PC-3 (cell line): ENCODE measurements around the gene BHLHA15. TPM values are rescaled to one million over a fixed set of nuclear protein-coding genes. Genes with fewer than 3 reads are reported as not detected.

ENCODE experiments used
- ATAC-seq: fragments of 200-7000 bp; cut with Tn5 transposase; 2 replicates; pipeline ENCODE4 v1.9.1; 2020; ENCODE audit warnings: mild to moderate bottlenecking, moderate library complexity
- Bru-seq: library from RNA; stranded (reverse); fragments of 400-500 nt; gene quantifications from one replicate; lab custom pipeline; 2021; lab: Mats Ljungman, UMichigan
- BruChase-seq, 2 experiments: library from RNA; stranded (reverse); fragments of 400-500 nt; gene quantifications; one replicate each; lab custom pipeline; 2021; lab: Mats Ljungman, UMichigan
- BruUV-seq: library from RNA; stranded (reverse); fragments of 400-500 nt; replicated peaks from 2 replicates; lab custom pipeline; 2021; lab: Mats Ljungman, UMichigan
- CTCF ChIA-PET: fragments of 300-600 bp; sonication (Branson Sonifier 250); formaldehyde crosslinking; loops from one replicate; lab custom pipeline; 2022; ENCODE audit warnings: antibody characterized with exemption; lab: Charles Lee
- POLR2A ChIA-PET: fragments of 300-600 bp; sonication (Branson Sonifier 250); formaldehyde crosslinking; loops from one replicate; lab custom pipeline; 2022; ENCODE audit warnings: antibody characterized with exemption; ENCODE audit not compliant: unreplicated experiment; lab: Charles Lee
- DNase-seq: peaks from one replicate; pipeline ENCODE4 v3.0.0-alpha.2; 2015
- H2AFZ ChIP-seq: fragments of 300-600 bp; sonication (generic); 2 replicates; pipeline ENCODE4 v1.6.0; 2016; ENCODE audit warnings: antibody characterized with exemption, low read length
- H3F3A ChIP-seq: fragments of 300-600 bp; sonication (generic); one replicate; pipeline ENCODE4 v1.6.0; 2017; ENCODE audit warnings: antibody characterized with exemption, low read length, control low read depth, mild to moderate bottlenecking; ENCODE audit not compliant: unreplicated experiment
- H3K27ac ChIP-seq: fragments of 300-600 bp; sonication (generic); 2 replicates; pipeline ENCODE4 v1.5.1; 2016; ENCODE audit warnings: mild to moderate bottlenecking, low read length
- H3K27me3 ChIP-seq: fragments of 300-600 bp; sonication (generic); 2 replicates; pipeline ENCODE4 v1.6.1; 2016; ENCODE audit warnings: low read length, mixed read lengths
- H3K36me3 ChIP-seq: fragments of 300-600 bp; sonication (generic); 2 replicates; pipeline ENCODE4 v1.6.1; 2016; ENCODE audit warnings: low read depth, mixed run types, low read length, mixed read lengths
- H3K4me1 ChIP-seq: fragments of 300-600 bp; sonication (generic); 2 replicates; pipeline ENCODE4 v1.5.1; 2016; ENCODE audit warnings: low read length; ENCODE audit not compliant: insufficient read depth
- H3K4me2 ChIP-seq: fragments of 300-600 bp; sonication (generic); 2 replicates; pipeline ENCODE4 v1.6.0; 2016; ENCODE audit warnings: low read length
- H3K4me3 ChIP-seq: fragments of 300-600 bp; sonication (generic); 2 replicates; pipeline ENCODE4 v1.5.1; 2016; ENCODE audit warnings: mild to moderate bottlenecking, low read length, mixed read lengths
- H3K79me2 ChIP-seq: fragments of 300-600 bp; sonication (generic); 2 replicates; pipeline ENCODE4 v1.6.1; 2017; ENCODE audit warnings: low read length, mixed read lengths
- H3K9ac ChIP-seq: fragments of 300-600 bp; sonication (generic); 2 replicates; pipeline ENCODE4 v1.6.0; 2016; ENCODE audit warnings: mild to moderate bottlenecking, low read length
- H3K9me2 ChIP-seq: fragments of 300-600 bp; sonication (generic); replicated peaks from 2 replicates; pipeline ENCODE4 v1.6.1; 2016; ENCODE audit warnings: mixed run types, low read length, mixed read lengths
- H3K9me3 ChIP-seq: fragments of 300-600 bp; sonication (generic); 2 replicates; pipeline ENCODE4 v1.6.1; 2016; ENCODE audit warnings: low read length, mixed read lengths
- H4K20me1 ChIP-seq: fragments of 300-600 bp; sonication (generic); 2 replicates; pipeline ENCODE4 v1.6.1; 2016; ENCODE audit warnings: low read length, mixed read lengths
- EZH2 ChIP-seq: fragments of 300-600 bp; sonication (generic); IDR thresholded peaks from one replicate; pipeline ENCODE4 v1.6.1; 2017; ENCODE audit warnings: antibody characterized with exemption, mild to moderate bottlenecking, low read length; ENCODE audit not compliant: unreplicated experiment
- EZH2phosphoT487 ChIP-seq: fragments of 300-600 bp; sonication (generic); IDR thresholded peaks from 2 replicates; pipeline ENCODE4 v1.6.1; 2018; ENCODE audit warnings: mild to moderate bottlenecking, antibody characterized with exemption, low read length, borderline replicate concordance
- intact Hi-C: fragments of 100-400 bp; cut with micrococcal nuclease; formaldehyde crosslinking; loops from 2 replicates; pipeline ENCODE4 v1.9.0; 2023
- long read RNA-seq: library from polyadenylated mRNA; unstranded; transcript quantifications from one replicate; pipeline ENCODE4 v2.0.0, GENCODE V29; 2021; ENCODE audit not compliant: unreplicated experiment
- total RNA-seq: library from RNA; depleted of rRNA; stranded (reverse); fragments of >200 nt; gene quantifications from 2 replicates; pipeline ENCODE4 v1.2.3, GENCODE V29; 2014; rRNA removed
- TF ChIP-seq, protein P1 (sequence below): fragments of 300-600 bp; sonication (generic); conservative IDR thresholded peaks from 2 replicates; pipeline ENCODE4 v1.5.1; 2017; ENCODE audit warnings: antibody characterized with exemption, low read depth, mild to moderate bottlenecking, low read length

The BHLHA15 gene
- total RNA-seq (12.0 and 13.9 TPM in 2 replicates), Bru-seq, nascent RNA (percentile 64 among the genes with signal in this experiment), BruChase-seq, experiment 1, labeled RNA remaining after a 6-hour chase (percentile 60 among the genes with signal in this experiment), BruChase-seq, experiment 2, labeled RNA remaining after a 2-hour chase (percentile 54 among the genes with signal in this experiment)
- long read RNA-seq, transcript BHLHA15-202 (2 exons, 796 nt): major isoform, 6 of 9 reads
- long read RNA-seq, partial matches to known transcripts: 0 of 9 reads
- long read RNA-seq, other reads (novel, unspliced or antisense): 0 of 9 reads

DNA sequence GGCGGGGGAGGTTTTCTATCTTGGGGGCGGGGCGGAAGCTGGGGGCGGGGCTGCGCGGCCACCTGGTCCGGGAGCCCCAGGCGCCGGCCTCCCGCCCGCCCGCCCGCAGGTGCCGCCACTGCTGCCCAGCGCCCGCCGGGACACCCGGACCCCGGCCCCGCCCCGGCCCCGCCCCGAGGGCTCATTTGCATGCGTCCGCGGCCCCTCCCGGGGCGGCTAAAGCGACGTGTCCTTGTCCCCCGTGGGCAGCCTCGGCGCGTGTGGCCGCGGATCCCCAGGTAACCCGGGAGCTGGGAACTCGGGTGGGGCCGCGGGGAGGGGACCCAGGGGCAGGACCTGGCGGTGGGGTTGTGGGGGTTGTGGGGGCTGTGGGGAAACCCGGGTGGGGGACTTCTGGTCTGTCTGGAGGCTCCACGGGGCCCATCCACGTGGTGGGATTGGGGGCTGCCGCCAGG is at the start of gene BHLHA15:
TSS of gene BHLHA15 (plus strand) at position 219 of the 455 bp plus-strand sequence. CDS start 871 bp downstream, outside the sequence.
- POLR2A ChIA-PET: no interaction called here

DNA sequence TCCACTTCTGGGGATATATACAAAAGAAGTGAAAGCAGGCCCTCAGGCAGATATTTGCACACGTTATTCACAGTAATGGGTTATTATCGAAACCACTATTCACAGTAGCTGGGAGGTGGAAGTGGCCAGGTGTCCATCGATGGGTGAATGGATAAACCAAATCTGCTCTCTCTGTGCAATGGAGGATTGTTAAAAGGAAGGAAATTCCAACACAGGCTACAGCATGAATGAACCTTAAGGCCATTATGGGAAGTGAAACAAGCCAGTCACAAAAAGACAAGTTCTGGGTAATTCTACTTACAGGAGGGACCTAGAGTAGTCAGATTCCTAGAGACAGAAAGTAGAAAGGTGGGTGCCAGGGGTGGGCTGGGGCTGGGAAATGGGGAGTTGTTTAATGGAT is 48.5 kb upstream of the BHLHA15 start:
- TF ChIP-seq EZH2: no peak
- TF ChIP-seq, protein P1, sequence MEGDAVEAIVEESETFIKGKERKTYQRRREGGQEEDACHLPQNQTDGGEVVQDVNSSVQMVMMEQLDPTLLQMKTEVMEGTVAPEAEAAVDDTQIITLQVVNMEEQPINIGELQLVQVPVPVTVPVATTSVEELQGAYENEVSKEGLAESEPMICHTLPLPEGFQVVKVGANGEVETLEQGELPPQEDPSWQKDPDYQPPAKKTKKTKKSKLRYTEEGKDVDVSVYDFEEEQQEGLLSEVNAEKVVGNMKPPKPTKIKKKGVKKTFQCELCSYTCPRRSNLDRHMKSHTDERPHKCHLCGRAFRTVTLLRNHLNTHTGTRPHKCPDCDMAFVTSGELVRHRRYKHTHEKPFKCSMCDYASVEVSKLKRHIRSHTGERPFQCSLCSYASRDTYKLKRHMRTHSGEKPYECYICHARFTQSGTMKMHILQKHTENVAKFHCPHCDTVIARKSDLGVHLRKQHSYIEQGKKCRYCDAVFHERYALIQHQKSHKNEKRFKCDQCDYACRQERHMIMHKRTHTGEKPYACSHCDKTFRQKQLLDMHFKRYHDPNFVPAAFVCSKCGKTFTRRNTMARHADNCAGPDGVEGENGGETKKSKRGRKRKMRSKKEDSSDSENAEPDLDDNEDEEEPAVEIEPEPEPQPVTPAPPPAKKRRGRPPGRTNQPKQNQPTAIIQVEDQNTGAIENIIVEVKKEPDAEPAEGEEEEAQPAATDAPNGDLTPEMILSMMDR: no peak
- no peak for TF ChIP-seq EZH2phosphoT487
- no peak overlapping the region for H3K9ac ChIP-seq
- intact Hi-C loops: loop anchor here (5.0 to 10.0 kb wide), 2 partner anchors 190 to 318 kb away; no protein-coding TSS in a partner anchor

More for the DNA sequence above, at the start of gene BHLHA15:
- Histone ChIP-seq H3K4me2 (peak within 1 kb of the TSS; percentile 84), H3F3A (no peaks in the 10 kb centered on the region), H3K27me3 (no peaks in the 10 kb centered on the region), H3K27ac (no peak within 1 kb of the TSS), H4K20me1 (no peaks in the 10 kb centered on the region), H3K9me3 (no peaks in the 10 kb centered on the region), H3K36me3 (no peaks in the 10 kb centered on the region), H3K9me2 (no peaks in the 10 kb centered on the region), H3K4me3 (peak within 1 kb of the TSS; percentile 61), H2AFZ (peak within 1 kb of the TSS; percentile 26; the same call in 1 of the 2 replicates), H3K4me1 (no peaks in the 10 kb centered on the region), H3K9ac (peak within 1 kb of the TSS; percentile 35), H3K79me2 (no peaks in the 10 kb centered on the region)
- intact Hi-C loops: no loop called here
- DNase-seq: peak; percentile 52
- CTCF ChIA-PET: no interaction called here
- BruUV-seq: no TSS peak
- peak; percentile 68 for ATAC-seq
- TF ChIP-seq, protein P1: no peak
- TF ChIP-seq EZH2phosphoT487: no peak
- TF ChIP-seq EZH2: no peak

More for the DNA sequence above, 48.5 kb upstream of the BHLHA15 start:
- Histone ChIP-seq H3K79me2 (peaks cover 6% of the 10 kb centered on the region; the same call in 1 of the 2 replicates), H3K36me3 (no peaks in the 10 kb centered on the region), H3K4me1 (peaks cover 22% of the 10 kb centered on the region), H3K9me3 (no peaks in the 10 kb centered on the region), H2AFZ (no peak overlapping the region), H3K4me2 (no peak overlapping the region), H3F3A (no peaks in the 10 kb centered on the region), H3K4me3 (no peak overlapping the region), H3K27me3 (no peaks in the 10 kb centered on the region), H3K27ac (no peak overlapping the region), H3K9me2 (no peaks in the 10 kb centered on the region), H4K20me1 (no peaks in the 10 kb centered on the region)
- BruUV-seq: no TSS peak
- POLR2A ChIA-PET: no interaction called here
- ATAC-seq: no peak
- CTCF ChIA-PET: interaction anchor here (1.2 kb wide), 1 partner anchor 43 kb away, joined by 4 read pairs; no protein-coding TSS in a partner anchor
- no peak for DNase-seq
